OCI-LY3 (cell line): ENCODE data around the gene CHPT1.
"Not testable (repeated sequence)": the region's sequence is repeated elsewhere in the genome, so short reads cannot be mapped to it uniquely, and the experiment has no call there.

Experiments
- H2AFZ ChIP-seq: fragments of 200-600, 300-600 bp; shearing (Covaris generic); 2 replicates; pipeline ENCODE4 v1.6.0; 2014; ENCODE audit warnings: antibody characterized with exemption, low read depth, low read length
- H3K27ac ChIP-seq: fragments of 200-600, 300-600 bp; sonication (generic); 2 replicates; pipeline ENCODE4 v1.5.1; 2014; ENCODE audit warnings: mild to moderate bottlenecking, low read length, moderate library complexity, mixed read lengths
- H3K27me3 ChIP-seq: fragments of 200-600, 300-600 bp; sonication (generic); 2 replicates; pipeline ENCODE4 v1.6.1; 2014; ENCODE audit warnings: low read depth, low read length, mixed read lengths
- H3K36me3 ChIP-seq: fragments of 200-600, 300-600 bp; sonication (generic); replicated peaks from 2 replicates; pipeline ENCODE3; 2014; ENCODE audit warnings: low read depth, low read length, mixed read lengths
- H3K4me1 ChIP-seq: fragments of 300-600, 200-600 bp; sonication (generic); 2 replicates; pipeline ENCODE4 v1.6.1; 2014; ENCODE audit warnings: low read length, mixed read lengths
- H3K4me2 ChIP-seq: fragments of 200-600, 300-600 bp; sonication (generic); 2 replicates; pipeline ENCODE4 v1.6.1; 2014; ENCODE audit warnings: low read length, mixed read lengths
- H3K4me3 ChIP-seq: fragments of 300-600, 200-600 bp; sonication (generic); 2 replicates; pipeline ENCODE4 v1.5.1; 2014; ENCODE audit warnings: antibody characterized with exemption, mild to moderate bottlenecking, low read length, moderate library complexity
- H3K79me2 ChIP-seq: fragments of 300-600, 200-600 bp; shearing (Covaris generic); 2 replicates; pipeline ENCODE4 v1.6.1; 2014; ENCODE audit warnings: mild to moderate bottlenecking, low read length, mixed read lengths
- H3K9ac ChIP-seq: fragments of 300-600, 200-600 bp; shearing (Covaris generic); 2 replicates; pipeline ENCODE4 v1.6.0; 2014; ENCODE audit warnings: mild to moderate bottlenecking, low read length, moderate library complexity
- H3K9me3 ChIP-seq: fragments of 200-600, 300-600 bp; shearing (Covaris generic); 2 replicates; pipeline ENCODE4 v1.6.1; 2014; ENCODE audit warnings: low read length, mixed read lengths; ENCODE audit not compliant: insufficient read depth
- H4K20me1 ChIP-seq: fragments of 200-600, 300-600 bp; sonication (generic); 2 replicates; pipeline ENCODE4 v1.6.1; 2016; ENCODE audit warnings: low read length, mixed read lengths; ENCODE audit not compliant: insufficient read depth
- EZH2phosphoT487 ChIP-seq: fragments of 200-600 bp; shearing (Covaris generic); IDR thresholded peaks from 2 replicates; pipeline ENCODE4 v1.6.1; 2018; ENCODE audit warnings: antibody characterized with exemption, mixed run types, low read depth
- TF ChIP-seq, protein P1 (sequence below): fragments of 200-600, 300-600 bp; sonication (generic); IDR thresholded peaks from 2 replicates; pipeline ENCODE4 v1.5.1; 2014; ENCODE audit warnings: antibody characterized with exemption, low read length, low read depth

CHPT1 gene

DNA sequence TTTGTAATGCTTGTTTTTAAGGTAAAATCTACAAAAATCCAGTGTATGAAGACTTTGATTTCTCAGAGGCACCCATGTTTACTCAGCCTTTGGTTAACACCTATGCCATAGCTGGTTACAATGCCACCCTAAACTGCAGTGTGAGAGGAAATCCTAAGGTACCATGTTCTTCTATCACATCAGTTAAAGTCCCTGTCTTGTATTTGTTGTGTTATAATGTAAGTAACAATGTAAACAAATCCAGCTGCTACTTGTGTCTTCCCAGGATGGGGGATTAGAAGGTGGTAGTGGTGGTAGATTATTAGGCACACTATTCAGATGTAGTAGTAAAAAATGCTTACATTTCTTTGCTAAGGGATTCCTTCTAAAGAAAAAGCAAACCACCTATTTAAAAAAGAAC is 19.4 kb upstream of the CHPT1 start:
- Histone ChIP-seq H3K9ac (no peak overlapping the region), H4K20me1 (no peaks in the 10 kb centered on the region), H3K27me3 (peaks cover 37% of the 10 kb centered on the region), H3K4me3 (no peak overlapping the region), H3K27ac (no peak overlapping the region), H3K36me3 (no peaks in the 10 kb centered on the region), H2AFZ (no peak overlapping the region), H3K9me3 (no peaks in the 10 kb centered on the region), H3K4me1 (0 out of 2 replicates have a peak, but pooled peaks cover 5% of the 10 kb centered on the region), H3K4me2 (no peak overlapping the region), H3K79me2 (no peaks in the 10 kb centered on the region)
- TF ChIP-seq, protein P1, sequence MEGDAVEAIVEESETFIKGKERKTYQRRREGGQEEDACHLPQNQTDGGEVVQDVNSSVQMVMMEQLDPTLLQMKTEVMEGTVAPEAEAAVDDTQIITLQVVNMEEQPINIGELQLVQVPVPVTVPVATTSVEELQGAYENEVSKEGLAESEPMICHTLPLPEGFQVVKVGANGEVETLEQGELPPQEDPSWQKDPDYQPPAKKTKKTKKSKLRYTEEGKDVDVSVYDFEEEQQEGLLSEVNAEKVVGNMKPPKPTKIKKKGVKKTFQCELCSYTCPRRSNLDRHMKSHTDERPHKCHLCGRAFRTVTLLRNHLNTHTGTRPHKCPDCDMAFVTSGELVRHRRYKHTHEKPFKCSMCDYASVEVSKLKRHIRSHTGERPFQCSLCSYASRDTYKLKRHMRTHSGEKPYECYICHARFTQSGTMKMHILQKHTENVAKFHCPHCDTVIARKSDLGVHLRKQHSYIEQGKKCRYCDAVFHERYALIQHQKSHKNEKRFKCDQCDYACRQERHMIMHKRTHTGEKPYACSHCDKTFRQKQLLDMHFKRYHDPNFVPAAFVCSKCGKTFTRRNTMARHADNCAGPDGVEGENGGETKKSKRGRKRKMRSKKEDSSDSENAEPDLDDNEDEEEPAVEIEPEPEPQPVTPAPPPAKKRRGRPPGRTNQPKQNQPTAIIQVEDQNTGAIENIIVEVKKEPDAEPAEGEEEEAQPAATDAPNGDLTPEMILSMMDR, result no peak
- TF ChIP-seq EZH2phosphoT487, result no peak

DNA sequence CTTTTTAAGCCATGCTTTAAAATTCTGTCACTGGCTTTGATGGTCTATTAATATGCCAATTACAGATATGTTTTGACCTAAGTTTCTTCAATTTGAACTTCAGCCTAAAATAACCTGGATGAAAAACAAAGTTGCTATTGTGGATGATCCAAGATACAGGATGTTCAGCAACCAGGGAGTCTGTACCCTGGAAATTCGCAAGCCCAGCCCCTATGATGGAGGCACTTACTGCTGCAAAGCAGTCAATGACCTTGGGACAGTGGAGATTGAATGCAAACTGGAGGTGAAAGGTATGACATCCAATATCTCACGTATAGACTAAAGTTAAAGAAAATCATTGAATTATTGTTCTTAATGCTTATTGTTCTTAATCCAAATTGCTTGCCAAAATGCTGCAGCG is 17.2 kb upstream of the CHPT1 start:
- H2AFZ ChIP-seq, result no peak overlapping the region
- TF ChIP-seq, protein P1, result no peak
- no peak for TF ChIP-seq EZH2phosphoT487
- no peak overlapping the region for H3K4me3 ChIP-seq
- H3K79me2 ChIP-seq, result no peaks in the 10 kb centered on the region
- no peaks in the 10 kb centered on the region for H3K36me3 ChIP-seq
- 0 out of 2 replicates have a peak, but pooled peaks cover 5% of the 10 kb centered on the region for H3K4me1 ChIP-seq
- no peak overlapping the region for H3K27ac ChIP-seq
- no peaks in the 10 kb centered on the region for H4K20me1 ChIP-seq
- H3K27me3 ChIP-seq, result peaks cover 43% of the 10 kb centered on the region
- no peak overlapping the region for H3K4me2 ChIP-seq
- no peak overlapping the region for H3K9ac ChIP-seq
- no peaks in the 10 kb centered on the region for H3K9me3 ChIP-seq

DNA sequence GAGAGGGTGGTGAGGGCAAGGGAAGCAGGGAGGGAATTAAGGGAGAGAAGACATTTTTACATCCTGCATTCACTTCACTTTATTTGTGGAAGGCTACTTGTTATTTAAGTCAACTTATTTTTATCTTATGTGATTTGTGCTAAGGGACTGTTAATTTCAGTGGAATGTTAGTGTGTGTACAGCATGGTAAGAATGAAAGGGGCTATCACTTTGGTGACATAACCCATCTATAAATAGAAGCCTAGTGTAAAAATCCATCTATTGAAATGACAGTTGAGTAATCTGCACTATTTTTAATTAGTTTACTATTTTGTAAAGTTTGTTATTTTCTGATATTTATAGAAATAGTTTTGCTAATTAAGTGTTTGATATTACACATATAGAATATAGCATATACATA is 16.8 kb upstream of the CHPT1 start:
- TF ChIP-seq EZH2phosphoT487, result no peak
- TF ChIP-seq, protein P1, result no peak
- no peak overlapping the region for H3K9ac ChIP-seq
- H3K36me3 ChIP-seq, result no peaks in the 10 kb centered on the region
- H3K27me3 ChIP-seq, result peaks cover 43% of the 10 kb centered on the region
- no peak overlapping the region for H3K4me3 ChIP-seq
- no peaks in the 10 kb centered on the region for H4K20me1 ChIP-seq
- H3K4me1 ChIP-seq, result 0 out of 2 replicates have a peak, but pooled peaks cover 5% of the 10 kb centered on the region
- no peak overlapping the region for H3K27ac ChIP-seq
- no peak overlapping the region for H3K4me2 ChIP-seq
- no peaks in the 10 kb centered on the region for H3K79me2 ChIP-seq
- H3K9me3 ChIP-seq, result no peaks in the 10 kb centered on the region
- no peak overlapping the region for H2AFZ ChIP-seq

DNA sequence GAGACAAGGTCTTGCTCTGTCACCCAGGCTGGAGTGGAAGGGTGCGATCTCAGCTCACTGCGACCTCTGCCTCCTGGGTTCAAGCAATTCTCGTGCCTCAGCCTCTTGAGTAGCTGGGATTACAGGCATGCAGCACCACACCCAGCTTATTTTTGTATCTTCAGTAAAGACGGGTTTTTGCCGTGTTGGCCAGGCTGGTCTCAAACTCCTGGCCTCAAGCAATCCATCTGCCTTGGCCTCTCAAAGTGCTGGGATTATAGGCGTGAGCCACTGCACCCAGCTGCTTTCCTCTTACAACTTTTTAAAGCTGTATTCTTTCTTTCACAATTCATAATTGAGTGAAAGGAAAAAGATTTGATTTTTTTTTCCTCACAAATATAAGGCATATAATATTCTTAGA is 15.8 kb upstream of the CHPT1 start:
- not testable (repeated sequence) for H3K27ac ChIP-seq, H2AFZ ChIP-seq, H4K20me1 ChIP-seq, H3K4me2 ChIP-seq, H3K36me3 ChIP-seq, H3K9me3 ChIP-seq, H3K4me3 ChIP-seq, H3K9ac ChIP-seq, H3K79me2 ChIP-seq, H3K4me1 ChIP-seq
- peaks cover 49% of the 10 kb centered on the region for H3K27me3 ChIP-seq

DNA sequence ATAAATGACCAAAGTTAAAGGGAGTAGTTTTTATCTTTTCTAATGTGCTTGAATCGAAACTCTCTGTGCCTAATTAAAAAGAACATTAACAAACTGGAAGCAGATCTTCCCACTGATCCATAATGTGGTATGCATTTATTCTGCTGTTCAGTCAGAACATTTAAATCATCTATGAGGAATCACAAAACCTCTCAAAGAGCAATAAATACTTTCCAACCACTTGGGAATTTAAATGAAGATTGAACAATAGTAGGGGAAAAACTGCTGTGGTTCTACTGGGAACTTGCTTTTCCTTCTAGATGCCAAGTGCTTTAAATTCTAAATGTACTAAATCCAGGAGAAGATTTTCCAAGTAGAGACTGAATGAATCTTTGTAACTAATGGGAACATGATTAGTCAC is 12.3 kb upstream of the CHPT1 start:
- no peak overlapping the region for H3K4me2 ChIP-seq
- no peaks in the 10 kb centered on the region for H4K20me1 ChIP-seq
- peaks cover 27% of the 10 kb centered on the region for H3K27me3 ChIP-seq
- no peaks in the 10 kb centered on the region for H3K79me2 ChIP-seq
- H3K9ac ChIP-seq, result no peak overlapping the region
- H3K9me3 ChIP-seq, result no peaks in the 10 kb centered on the region
- no peaks in the 10 kb centered on the region for H3K4me1 ChIP-seq
- no peaks in the 10 kb centered on the region for H3K36me3 ChIP-seq
- H2AFZ ChIP-seq, result no peak overlapping the region
- H3K27ac ChIP-seq, result no peak overlapping the region
- TF ChIP-seq EZH2phosphoT487, result no peak
- TF ChIP-seq, protein P1, result no peak
- H3K4me3 ChIP-seq, result no peak overlapping the region
